ENCODE data around the gene NPLOC4. TPM values are rescaled to one million over a fixed set of nuclear protein-coding genes. Genes with fewer than 3 reads are reported as not detected.

The NPLOC4 gene
- total and polyA plus RNA-seq, 8 donors, result 50.5 to 122 (median 56.5) TPM

GRCh38 chr17:81539571-81539900, 97.4 kb downstream of the NPLOC4 start:
- H3K36me3 ChIP-seq, result peaks cover 0 to 64% of the 10 kb centered on the region in 2 donors
- peak in 1 of 4 donors; percentile 52 for DNase-seq
- H3K27ac ChIP-seq, result no peak overlapping the region
- peaks cover 3 to 41% of the 10 kb centered on the region in 2 donors for H3K27me3 ChIP-seq
- no peaks in the 10 kb centered on the region for H3K9me3 ChIP-seq
- ATAC-seq, result no peak
- no peak overlapping the region for H3K4me3 ChIP-seq
- intact Hi-C loops (cut with DNase I), result no loop called here
- no peak for TF ChIP-seq CTCF (IDR thresholded peaks at IDR 0.05)
- peaks cover 6 to 19% of the 10 kb centered on the region in 2 donors for H3K4me1 ChIP-seq

- no peak overlapping the region for H3K4me3 ChIP-seq
- peaks cover 0 to 58% of the 10 kb centered on the region in 2 donors for H3K36me3 ChIP-seq
- H3K27ac ChIP-seq, result no peak overlapping the region
- peaks cover 6 to 19% of the 10 kb centered on the region in 2 donors for H3K4me1 ChIP-seq
- peaks cover 3 to 48% of the 10 kb centered on the region in 2 donors for H3K27me3 ChIP-seq
- peak in 1 of 4 donors; percentile 50 for DNase-seq
- no peaks in the 10 kb centered on the region for H3K9me3 ChIP-seq
- intact Hi-C loops (cut with DNase I), result no loop called here
- ATAC-seq, result no peak
- TF ChIP-seq CTCF (IDR thresholded peaks at IDR 0.05), result no peak
These were observed 98.0 kb downstream of the NPLOC4 start for GRCh38 chr17:81538651-81539570.

- DNase-seq (peak in 1 of 4 donors; percentile 59), ATAC-seq (no peak)
- H3K27me3 ChIP-seq, result peaks cover 3 to 57% of the 10 kb centered on the region in 2 donors
- peaks cover 6 to 19% of the 10 kb centered on the region in 2 donors for H3K4me1 ChIP-seq
- no peak overlapping the region for H3K4me3 ChIP-seq
- no peaks in the 10 kb centered on the region for H3K9me3 ChIP-seq
- peaks cover 0 to 49% of the 10 kb centered on the region in 2 donors for H3K36me3 ChIP-seq
- intact Hi-C loops (cut with DNase I), result no loop called here
- no peak for TF ChIP-seq CTCF (IDR thresholded peaks at IDR 0.05)
- no peak overlapping the region for H3K27ac ChIP-seq
These were observed 98.9 kb downstream of the NPLOC4 start for GRCh38 chr17:81537856-81538555.

DNA sequence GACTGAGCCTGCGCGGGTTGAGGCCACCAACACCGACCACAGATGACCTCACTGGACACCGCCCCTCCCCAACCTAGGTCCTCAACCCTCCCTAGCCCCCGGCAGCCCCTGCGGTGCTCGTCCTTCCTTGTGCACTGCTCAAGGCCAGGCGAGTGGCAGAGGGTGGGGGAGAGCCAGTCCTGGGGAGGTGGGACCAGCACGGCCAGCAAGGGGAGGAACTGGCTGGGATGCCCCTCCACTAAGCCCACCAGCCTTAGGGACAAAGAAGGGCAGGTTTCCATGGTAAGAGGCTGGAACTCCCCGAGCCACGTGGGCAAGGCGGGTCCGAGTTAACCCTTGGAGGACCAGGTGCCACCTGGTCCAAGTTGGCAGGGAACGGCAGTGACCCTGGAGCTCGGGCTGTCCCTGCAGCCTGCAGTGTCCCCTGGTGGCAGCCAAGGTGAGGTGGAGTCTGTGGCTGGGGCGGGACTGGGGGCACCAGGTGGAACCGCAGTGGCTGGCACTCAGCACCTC, 99.5 kb downstream of the NPLOC4 start:
- Histone ChIP-seq H3K4me3 (no peak overlapping the region), H3K9me3 (no peaks in the 10 kb centered on the region), H3K36me3 (peaks cover 0 to 43% of the 10 kb centered on the region in 2 donors), H3K27ac (no peak overlapping the region), H3K27me3 (peaks cover 3 to 59% of the 10 kb centered on the region in 2 donors), H3K4me1 (peaks cover 6 to 19% of the 10 kb centered on the region in 2 donors)
- DNase-seq (peak in 2 of 4 donors; percentile 56 to 80), ATAC-seq (peak; percentile 68)
- TF ChIP-seq CTCF (IDR thresholded peaks at IDR 0.05), result peak; percentile 37 to 65
- intact Hi-C loops (cut with DNase I), result no loop called here
